HepG2 (cell line): ENCODE data around the gene HEATR5B.

Experiments
- BRCA1 ChIP-seq: sonication (generic); formaldehyde crosslinking; IDR thresholded peaks from 2 replicates; pipeline ENCODE4 v1.4.0; 2020; ENCODE audit warnings: missing genetic modification reagents
- CTCF ChIP-seq: sonication (generic); formaldehyde crosslinking; IDR thresholded peaks from 2 replicates; pipeline ENCODE4 v1.5.0; 2020; ENCODE audit warnings: mild to moderate bottlenecking, missing genetic modification reagents, moderate library complexity
- ELF1 ChIP-seq: sonication (generic); formaldehyde crosslinking; IDR thresholded peaks from 2 replicates; pipeline ENCODE4 v1.4.0; 2020; ENCODE audit warnings: missing genetic modification reagents
- GTF2F1 ChIP-seq: fragments of 150-350 bp; IDR thresholded peaks from 2 replicates; pipeline ENCODE4 v1.6.1; 2014; ENCODE audit warnings: low read length
- GTF3A ChIP-seq: sonication (generic); formaldehyde crosslinking; conservative IDR thresholded peaks from 2 replicates; pipeline ENCODE4 v1.4.0; 2020; ENCODE audit warnings: mild to moderate bottlenecking, missing genetic modification reagents
- MEF2D ChIP-seq: sonication (generic); formaldehyde crosslinking; IDR thresholded peaks from 2 replicates; pipeline ENCODE4 v1.5.1; 2020; ENCODE audit warnings: mild to moderate bottlenecking, missing genetic modification reagents
- MYC ChIP-seq: sonication (generic); formaldehyde crosslinking; IDR thresholded peaks from 2 replicates; pipeline ENCODE4 v1.9.0; 2021; ENCODE audit warnings: missing genetic modification reagents, borderline replicate concordance
- RAD21 ChIP-seq: fragments of 450-650 bp; formaldehyde crosslinking; IDR thresholded peaks from 2 replicates; pipeline ENCODE4 v1.5.0; 2020; ENCODE audit warnings: mild to moderate bottlenecking
- TFE3 ChIP-seq: IDR thresholded peaks from 2 replicates; pipeline ENCODE4 v1.6.1; 2016
- ZNF160 ChIP-seq: sonication (generic); formaldehyde crosslinking; IDR thresholded peaks from 2 replicates; pipeline ENCODE4 v1.8.0; 2022; ENCODE audit warnings: mild to moderate bottlenecking, inconsistent platforms, missing genetic modification reagents
- ZNF207 ChIP-seq: fragments of 450-650 bp; IDR thresholded peaks from 2 replicates; pipeline ENCODE4 v1.6.1; 2016; ENCODE audit warnings: antibody characterized with exemption, borderline replicate concordance
- ZNF296 ChIP-seq: sonication (generic); formaldehyde crosslinking; conservative IDR thresholded peaks from 2 replicates; pipeline ENCODE4 v1.5.0; 2020; ENCODE audit warnings: mild to moderate bottlenecking, missing genetic modification reagents
- ZNF318 ChIP-seq: sonication (generic); formaldehyde crosslinking; IDR thresholded peaks from 2 replicates; pipeline ENCODE4 v1.4.0; 2020; ENCODE audit warnings: mild to moderate bottlenecking, missing genetic modification reagents
- ZZZ3 ChIP-seq: sonication (generic); formaldehyde crosslinking; IDR thresholded peaks from 2 replicates; pipeline ENCODE4 v1.4.0; 2020; ENCODE audit warnings: missing genetic modification reagents, mild to moderate bottlenecking, borderline replicate concordance

GRCh38 chr2:37100054-37100453 is 15.9 kb upstream of the HEATR5B start:
- TF ChIP-seq BRCA1 (CRISPR knock-in tag): no peak
- no peak for TF ChIP-seq GTF3A (CRISPR knock-in tag)
- TF ChIP-seq MEF2D (CRISPR knock-in tag): no peak
- TF ChIP-seq RAD21 (CRISPR knock-in tag): no peak
- TF ChIP-seq ELF1 (CRISPR knock-in tag): no peak
- no peak for TF ChIP-seq ZNF296 (CRISPR knock-in tag)
- TF ChIP-seq MYC: no peak
- no peak for TF ChIP-seq ZNF207
- no peak for TF ChIP-seq CTCF (CRISPR knock-in tag)
- no peak for TF ChIP-seq ZNF318
- no peak for TF ChIP-seq TFE3
- TF ChIP-seq ZZZ3: no peak
- TF ChIP-seq GTF2F1: no peak
- no peak for TF ChIP-seq ZNF160 (CRISPR knock-in tag)
